Renal pelvis (tissue), 4 donors: ENCODE measurements around the gene NRARP. TPM values are rescaled to one million over a fixed set of nuclear protein-coding genes. Genes with fewer than 3 reads are reported as not detected.

Source experiments
- DNase-seq: peaks from one replicate; pipeline ENCODE4 v3.0.0-alpha.2; 2013
- polyA plus RNA-seq, 3 donors: library from polyadenylated mRNA; unstranded; fragments of 120-200 nt; gene quantifications; one replicate each; pipeline ENCODE4 v1.2.1, GENCODE V29; 2013; ENCODE audit not compliant: insufficient read length in 3 of 3

The NRARP gene
- polyA plus RNA-seq, 3 donors = 7.4 to 9.7 (median 8.5) TPM

DNA sequence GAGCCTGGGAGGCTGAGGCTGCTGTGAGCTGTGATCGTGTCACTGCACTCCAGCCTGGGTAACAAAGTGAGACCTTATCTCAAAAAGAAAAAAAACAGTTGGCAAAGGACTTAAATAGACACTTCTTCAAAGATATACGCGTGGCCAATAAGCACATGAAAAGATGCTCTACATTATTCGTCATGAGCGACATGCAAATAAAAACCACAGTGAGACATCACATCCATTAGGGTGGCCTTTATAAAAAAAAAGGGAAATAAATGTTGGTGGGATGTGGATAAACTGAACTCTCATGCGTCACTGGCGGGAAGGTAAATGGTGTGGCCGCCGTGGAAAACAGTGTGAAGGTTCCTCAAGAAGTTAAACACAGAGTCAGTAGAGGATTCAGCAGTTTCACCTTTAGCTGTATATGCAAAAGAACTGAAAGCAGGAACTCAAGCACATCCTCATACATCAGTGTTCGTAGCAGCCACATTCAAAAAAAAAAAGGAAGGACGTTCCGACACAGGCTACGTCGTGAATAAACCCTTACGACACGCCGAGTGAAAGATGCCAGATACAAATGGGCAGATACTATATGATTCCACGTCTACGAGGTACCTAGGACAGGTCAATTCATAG, 24.5 kb upstream of the NRARP start:
- DNase-seq = no peak

DNA sequence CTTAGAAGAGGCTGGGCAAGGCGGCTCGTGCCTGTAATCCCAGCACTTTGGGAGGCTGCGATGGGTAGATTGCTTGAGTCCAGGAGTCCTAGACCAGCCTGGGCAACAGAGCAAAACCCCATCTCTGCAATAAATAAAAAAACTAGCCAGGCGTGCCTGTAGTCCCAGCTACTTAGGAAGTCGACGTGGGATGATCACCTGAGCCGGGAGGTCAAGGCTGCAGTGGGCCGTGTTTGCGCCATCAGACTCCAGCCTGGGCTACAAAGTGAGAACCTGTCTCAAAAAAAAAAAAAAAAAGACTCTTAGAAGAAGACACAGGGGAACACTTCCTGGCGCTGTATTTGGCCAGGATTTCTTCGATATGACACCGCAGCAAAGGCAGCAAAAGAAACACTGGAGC, 23.7 kb upstream of the NRARP start:
- no peak for DNase-seq

DNA sequence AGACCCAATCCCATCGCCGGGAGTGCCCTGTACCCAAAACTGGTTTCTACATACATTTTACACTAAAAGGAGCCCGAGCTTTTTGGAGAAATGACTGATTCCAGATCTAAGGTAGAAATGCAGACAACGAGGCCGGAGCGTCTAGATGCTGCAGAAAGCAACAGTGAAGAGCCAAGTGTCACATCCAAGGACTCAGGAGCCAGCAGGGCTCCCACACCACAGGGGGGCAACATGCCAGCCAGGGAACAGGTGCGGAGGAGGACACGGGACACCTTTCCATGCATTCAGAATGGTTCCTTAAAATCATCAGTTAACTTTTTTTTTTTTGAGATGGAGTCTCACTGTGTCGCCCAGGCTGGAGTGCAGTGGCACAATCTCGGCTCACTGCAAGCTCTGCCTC, 23.1 kb upstream of the NRARP start:
- no peak for DNase-seq

GRCh38 chr9:137323531-137324331, 21.7 kb upstream of the NRARP start:
- no peak for DNase-seq

DNA sequence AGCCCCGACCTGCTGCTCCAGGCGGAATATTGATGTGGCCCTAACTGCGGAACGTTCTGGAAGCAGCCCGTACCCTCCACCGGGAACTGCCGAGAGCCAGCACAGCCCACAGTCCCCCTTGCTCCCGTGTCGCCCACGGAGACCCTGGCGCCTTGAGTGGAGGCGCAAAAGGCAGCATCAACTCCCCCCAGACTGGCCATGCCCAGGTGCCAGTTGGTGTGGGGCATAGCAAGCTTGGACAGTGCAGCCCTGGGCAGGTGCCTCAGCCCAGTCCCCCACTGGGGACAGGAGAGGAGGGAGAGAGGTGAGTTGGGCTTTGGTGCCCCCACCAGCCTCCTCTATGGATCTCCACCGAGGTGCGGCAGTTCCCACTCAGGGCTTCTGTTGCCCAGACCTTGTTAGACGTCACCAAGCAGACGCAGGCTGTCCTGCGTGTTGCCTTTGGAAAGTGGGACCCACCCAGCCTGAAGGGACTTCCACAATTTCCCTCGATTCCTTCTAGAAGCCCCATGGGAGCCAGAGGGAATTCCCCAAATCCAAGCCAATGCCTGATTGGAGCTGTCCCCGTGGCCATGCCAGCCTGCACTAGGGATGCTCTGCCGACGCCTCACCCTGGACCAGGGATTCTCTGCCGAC, 19.8 kb upstream of the NRARP start:
- no peak for DNase-seq

- no peak for DNase-seq
Observed at GRCh38 chr9:137320555-137321384, 18.7 kb upstream of the NRARP start.

GRCh38 chr9:137319739-137320551, 17.9 kb upstream of the NRARP start:
- DNase-seq = no peak

GRCh38 chr9:137319011-137319738, 17.1 kb upstream of the NRARP start:
- DNase-seq = no peak

DNA sequence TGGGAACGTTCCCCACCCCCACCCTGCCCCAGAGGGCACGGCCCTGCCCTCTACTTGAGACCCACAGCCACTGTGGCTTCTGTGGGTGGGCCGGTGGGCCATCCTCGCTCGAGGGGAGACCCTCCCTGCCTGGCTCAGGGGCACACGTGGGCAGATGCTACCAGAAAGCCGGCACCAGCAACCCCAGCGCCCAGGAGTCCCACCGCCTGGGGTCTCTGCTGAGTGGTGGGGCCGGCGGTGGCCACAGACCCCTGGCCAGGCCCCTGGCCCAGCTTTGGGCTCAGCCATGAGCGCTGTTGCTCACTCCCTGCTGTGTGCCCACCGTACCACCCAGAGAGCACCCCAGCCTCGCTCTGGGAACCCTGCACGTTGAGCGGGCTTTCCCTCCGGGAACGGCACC, 16.5 kb upstream of the NRARP start:
- DNase-seq = no peak

GRCh38 chr9:137317718-137318511, 15.8 kb upstream of the NRARP start:
- no peak for DNase-seq

DNA sequence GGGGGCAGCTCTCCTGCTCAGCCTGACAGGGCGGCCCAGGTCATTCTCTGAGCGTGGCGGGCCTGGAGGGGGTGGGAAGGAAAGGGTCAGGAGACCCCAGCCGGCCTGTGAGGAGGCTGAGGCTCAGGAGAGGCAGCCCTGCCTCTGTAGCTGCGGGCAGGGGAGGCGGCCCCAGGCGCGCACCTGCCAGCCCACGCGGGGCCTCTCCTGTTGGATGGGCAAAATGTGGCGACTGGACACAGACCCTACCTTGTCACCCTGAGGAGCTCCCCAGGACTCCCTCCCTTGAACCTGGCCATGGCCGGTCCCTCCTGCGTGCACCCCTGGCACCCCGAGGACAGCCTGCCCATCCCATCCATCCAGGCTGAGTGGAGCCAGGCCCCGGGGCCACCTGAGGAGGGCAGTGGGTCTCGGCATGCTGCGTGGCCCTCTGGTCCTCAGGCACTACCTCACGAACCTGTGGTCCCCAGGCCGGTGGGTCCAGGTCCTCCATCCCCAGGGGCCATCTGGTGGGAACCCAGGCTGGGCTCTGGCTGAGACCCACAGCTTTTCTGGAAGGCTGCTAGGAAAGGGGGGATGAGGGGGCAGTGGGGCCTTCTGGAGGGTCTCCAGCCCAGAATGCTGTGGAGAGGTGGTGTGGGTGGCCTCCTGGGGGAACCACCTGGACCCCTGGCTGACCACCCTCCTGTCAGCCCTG, 15.1 kb upstream of the NRARP start:
- DNase-seq = no peak

GRCh38 chr9:137316012-137316981, 14.2 kb upstream of the NRARP start:
- no peak for DNase-seq

DNA sequence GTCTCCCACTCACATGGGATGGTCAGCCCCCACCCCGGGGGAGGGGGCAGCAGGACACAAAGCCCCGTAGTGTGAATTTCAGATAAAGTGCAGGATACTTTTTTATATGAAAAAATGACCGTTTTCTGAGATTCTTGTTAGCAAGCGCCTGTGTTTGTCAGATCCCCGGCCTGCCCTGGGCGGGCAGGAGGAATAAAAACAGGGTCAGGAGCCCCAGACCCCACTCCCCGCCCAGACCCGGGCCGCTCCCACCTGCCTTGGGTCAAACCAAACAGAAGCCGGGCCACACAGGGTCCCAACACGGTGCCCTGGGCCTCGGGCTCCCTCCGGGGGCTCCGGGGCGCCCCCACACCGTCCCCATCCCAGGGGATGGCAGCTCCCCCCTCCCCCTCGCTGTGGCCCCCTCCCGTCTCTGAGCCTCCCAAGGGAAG, 13.5 kb upstream of the NRARP start:
- DNase-seq = no peak

- no peak for DNase-seq
Observed at GRCh38 chr9:137314561-137315560, 12.8 kb upstream of the NRARP start.

GRCh38 chr9:137313956-137314560, 12.0 kb upstream of the NRARP start:
- no peak for DNase-seq

DNA sequence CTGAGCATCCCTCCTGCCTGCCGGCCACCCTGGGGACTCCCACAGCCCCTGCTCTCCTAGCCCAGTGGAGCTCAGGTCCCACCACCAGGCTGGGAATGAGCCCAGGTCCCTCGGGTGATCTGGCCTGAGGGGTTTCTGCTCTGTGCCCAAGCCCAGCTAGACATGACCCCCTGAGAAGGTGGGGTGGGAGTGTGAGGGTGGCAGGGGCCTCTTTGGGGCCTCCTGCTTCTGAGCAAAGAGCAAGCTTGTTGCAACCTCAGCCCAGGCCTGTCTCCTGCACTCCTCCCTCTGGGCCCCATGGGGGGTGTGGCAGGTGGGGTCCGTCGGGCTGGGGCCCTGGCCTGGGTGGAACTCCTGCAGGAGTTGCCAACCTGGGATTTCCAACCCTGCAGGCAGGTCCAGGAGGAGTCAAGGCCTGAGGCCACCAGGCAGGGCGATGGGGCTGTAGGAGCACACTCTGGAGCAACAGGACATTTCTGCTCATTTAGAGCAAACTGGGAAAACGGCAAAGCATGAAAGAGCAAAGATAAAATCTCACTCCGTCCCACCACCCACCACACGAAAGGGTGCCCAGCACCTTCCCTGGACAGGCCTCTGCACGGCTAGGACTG, 11.4 kb upstream of the NRARP start:
- DNase-seq = no peak
